OCI-LY1 (cell line): ENCODE results near the gene METRN.

Experiments used
- EZH2 ChIP-seq: fragments of 200-600 bp; sonication (generic), shearing (Covaris generic); IDR thresholded peaks from 2 replicates; pipeline ENCODE4 v1.8.0; 2017; ENCODE audit warnings: borderline replicate concordance, mixed run types, mild to moderate bottlenecking, antibody characterized with exemption, low read length, moderate library complexity, mixed read lengths
- TF ChIP-seq, protein P1 (sequence below): fragments of 200-600 bp; sonication (generic), shearing (Covaris generic); IDR thresholded peaks from 2 replicates; pipeline ENCODE4 v1.5.1; 2017; ENCODE audit warnings: mild to moderate bottlenecking, antibody characterized with exemption, low read length, moderate library complexity, mixed read lengths

DNA sequence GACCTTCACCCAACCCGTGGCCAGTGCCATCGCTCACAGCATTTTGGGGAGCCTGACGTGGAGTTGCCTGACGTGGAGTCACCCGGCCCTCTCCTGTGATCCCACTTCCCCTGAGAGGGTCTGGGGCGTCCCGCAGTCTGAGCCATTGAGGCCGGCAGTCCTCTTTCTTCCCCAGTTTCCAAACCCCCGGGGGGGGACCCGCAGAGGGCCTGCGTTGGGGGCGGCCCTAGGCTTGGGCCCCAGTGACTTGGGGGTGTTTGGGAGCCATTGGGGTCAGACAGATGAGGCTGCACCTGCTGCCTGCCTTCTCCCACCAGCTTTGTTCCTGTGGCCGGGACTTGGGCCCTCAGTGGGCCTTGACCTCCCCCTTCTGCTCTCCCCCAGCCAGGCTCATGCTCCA, 45.3 kb upstream of the METRN start:
- no peak for TF ChIP-seq EZH2
- TF ChIP-seq, protein P1, sequence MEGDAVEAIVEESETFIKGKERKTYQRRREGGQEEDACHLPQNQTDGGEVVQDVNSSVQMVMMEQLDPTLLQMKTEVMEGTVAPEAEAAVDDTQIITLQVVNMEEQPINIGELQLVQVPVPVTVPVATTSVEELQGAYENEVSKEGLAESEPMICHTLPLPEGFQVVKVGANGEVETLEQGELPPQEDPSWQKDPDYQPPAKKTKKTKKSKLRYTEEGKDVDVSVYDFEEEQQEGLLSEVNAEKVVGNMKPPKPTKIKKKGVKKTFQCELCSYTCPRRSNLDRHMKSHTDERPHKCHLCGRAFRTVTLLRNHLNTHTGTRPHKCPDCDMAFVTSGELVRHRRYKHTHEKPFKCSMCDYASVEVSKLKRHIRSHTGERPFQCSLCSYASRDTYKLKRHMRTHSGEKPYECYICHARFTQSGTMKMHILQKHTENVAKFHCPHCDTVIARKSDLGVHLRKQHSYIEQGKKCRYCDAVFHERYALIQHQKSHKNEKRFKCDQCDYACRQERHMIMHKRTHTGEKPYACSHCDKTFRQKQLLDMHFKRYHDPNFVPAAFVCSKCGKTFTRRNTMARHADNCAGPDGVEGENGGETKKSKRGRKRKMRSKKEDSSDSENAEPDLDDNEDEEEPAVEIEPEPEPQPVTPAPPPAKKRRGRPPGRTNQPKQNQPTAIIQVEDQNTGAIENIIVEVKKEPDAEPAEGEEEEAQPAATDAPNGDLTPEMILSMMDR = no peak
